Left lobe of liver (tissue), 2 donors: ENCODE results near the gene CDH24. TPM values are rescaled to one million over a fixed set of nuclear protein-coding genes. Genes with fewer than 3 reads are reported as not detected.

ENCODE experiments used
- ATAC-seq: fragments of 200-7000 bp; cut with Tn5 transposase; one replicate; pipeline ENCODE4 v1.9.1; 2020; ENCODE audit warnings: mild to moderate bottlenecking, moderate library complexity
- DNase-seq: peaks from one replicate; pipeline ENCODE4 v3.0.0-alpha.2; 2020; ENCODE audit warnings: low spot score
- total RNA-seq: library from RNA; stranded (reverse); gene quantifications from one replicate; pipeline ENCODE4 v1.2.1, GENCODE V29; 2021
- donor health status: DM: no; HTN: no; CAD: no; lungs with moderate emphysema.
- donor health status: DM: no; HTN: yes; CAD: no.

The CDH24 gene
- total RNA-seq, 1 donor from 2014 or later = 0.43 TPM

DNA sequence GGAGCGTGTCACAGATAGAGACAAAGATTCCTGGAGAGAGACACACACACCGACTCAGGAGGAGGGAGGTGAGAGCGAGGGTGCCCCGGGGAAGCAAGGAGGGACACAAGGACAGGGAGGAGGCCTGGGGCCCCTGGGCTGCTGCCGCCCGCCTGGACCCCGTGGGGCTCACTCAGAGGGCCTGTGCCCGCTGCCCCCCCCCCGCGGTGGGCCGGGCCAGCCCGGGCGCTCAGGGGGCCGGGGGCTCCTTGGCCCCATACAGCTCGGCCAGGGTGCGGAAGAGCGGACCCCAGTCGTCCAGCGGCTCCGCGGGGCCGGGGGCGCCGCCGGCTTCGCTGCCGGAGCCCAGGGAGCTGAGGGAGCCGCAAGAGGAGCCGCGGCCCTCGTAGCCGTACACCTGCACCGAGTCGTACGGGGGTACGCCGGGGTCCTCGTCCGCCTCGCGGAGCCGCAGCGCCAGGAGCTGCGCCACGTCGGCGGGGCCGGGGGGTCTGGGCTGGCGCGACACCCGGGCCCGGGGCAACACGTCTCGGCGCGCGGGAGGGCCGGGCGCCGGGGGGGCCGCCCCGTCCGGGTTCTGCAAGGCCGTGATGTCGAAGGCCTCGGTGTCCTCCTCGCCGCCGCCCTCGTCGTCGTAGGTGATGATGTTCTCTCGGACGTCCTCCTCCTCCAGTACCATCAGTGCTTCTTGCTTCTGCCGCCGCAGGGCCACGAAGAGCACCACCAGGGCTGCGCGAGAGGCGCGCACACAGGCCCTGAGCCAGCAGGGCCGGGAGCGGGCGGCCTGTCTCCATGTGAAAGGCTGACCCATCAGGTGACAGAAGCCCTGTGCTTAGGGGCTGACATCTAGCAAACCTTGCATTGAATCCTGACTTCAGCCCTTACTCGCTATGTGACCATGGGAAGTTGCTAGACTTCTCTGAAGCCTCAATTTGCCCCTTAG, 9.3 kb downstream of the CDH24 start:
- ATAC-seq (no peak), DNase-seq (no peak)

DNA sequence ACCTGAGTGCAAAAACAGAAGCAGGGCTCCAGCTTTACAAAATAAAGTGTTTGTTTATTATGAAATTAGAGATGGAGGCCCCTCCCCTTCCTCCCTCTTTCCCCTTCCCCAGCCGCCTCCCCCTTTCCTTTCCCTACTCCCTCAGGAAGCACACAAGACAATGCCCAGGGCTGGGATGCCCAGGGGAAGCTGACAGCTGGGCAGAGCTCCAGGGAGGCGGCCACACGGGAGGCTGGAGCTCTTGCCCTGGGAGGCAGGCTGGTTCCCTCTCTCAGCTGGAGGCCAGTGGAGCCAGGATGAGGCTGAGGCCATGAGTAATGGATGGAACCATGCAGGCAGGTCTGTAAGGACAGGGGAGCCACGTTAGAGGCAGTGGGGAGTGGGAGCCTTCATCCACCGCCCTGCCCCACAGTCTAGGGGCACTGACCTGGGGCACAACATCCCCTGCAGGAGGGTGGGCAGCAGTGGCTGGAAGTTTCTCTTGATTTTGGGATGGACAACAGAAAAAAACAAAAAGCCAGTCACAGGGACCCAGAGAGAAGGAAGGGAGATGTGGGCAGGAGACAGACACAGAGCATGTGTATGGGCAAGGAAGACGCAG, 10.2 kb downstream of the CDH24 start:
- ATAC-seq (peak; percentile 21), DNase-seq (no peak)

DNA sequence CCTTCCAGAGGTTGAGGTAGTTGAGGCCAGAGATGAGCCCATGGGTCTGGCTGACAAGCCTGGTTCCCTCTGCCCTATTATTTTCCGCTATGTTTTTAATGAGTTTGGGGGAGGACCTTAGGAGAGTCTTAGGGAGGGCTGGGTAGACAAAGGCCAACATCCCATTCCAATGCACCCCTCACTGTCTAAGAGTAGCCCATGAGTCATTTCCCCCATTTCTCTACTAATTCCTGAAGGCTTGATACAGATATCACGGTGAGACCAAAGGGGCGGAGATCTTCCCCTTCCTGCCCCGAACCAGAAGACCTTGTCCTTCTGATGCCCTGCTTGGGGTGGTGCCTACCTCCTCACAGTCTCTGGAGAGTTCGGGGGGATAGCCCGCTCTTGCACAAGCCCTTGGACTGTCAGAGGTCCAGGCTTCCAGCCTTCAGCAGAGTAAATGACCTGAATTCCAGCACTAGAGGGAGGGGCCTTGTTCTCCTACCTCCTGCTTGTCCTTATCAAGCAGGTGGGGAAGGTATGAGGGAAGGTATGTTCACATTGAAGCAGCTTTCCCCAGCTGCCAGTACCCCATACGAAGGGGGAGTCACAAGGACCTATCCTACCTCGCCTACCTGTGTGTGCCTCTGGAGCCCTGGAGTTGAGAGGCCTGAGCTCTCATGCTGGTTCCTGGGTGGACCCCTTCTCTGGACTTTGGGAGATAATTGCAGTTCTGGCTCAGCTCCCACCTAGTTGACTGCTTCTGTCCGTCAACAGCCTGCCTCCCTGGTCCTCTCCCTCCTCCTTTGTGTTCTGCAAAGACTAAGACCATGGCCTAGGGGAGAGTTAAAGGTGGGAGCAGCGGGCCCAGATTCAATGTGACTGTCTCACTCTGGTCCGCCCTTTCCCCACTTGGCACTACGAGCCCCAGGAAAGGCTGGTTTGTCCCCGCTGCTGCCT, 11.6 kb downstream of the CDH24 start:
- no peak for ATAC-seq

DNA sequence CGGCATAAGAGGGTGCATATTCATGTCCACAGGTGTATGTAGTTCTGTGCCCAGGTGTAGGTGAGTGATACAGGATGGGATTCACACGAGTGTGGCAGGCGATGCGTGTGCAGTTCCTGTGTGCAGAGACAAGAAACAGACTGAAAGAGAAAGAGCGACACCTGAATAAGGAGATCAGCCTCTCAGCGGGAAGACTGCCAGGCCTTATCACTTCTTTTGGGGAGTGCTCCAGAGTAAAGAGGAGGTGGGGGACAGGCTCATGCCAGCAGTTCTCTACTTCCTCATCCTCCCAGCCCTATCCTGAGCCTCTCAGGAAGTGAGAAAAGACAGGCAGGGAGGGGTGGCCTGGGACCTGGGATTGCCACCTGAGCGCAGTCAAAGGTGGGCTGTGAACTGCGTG, 12.5 kb downstream of the CDH24 start:
- DNase-seq = no peak

More for the DNA sequence above, 11.6 kb downstream of the CDH24 start:
- no peak for DNase-seq

DNA sequence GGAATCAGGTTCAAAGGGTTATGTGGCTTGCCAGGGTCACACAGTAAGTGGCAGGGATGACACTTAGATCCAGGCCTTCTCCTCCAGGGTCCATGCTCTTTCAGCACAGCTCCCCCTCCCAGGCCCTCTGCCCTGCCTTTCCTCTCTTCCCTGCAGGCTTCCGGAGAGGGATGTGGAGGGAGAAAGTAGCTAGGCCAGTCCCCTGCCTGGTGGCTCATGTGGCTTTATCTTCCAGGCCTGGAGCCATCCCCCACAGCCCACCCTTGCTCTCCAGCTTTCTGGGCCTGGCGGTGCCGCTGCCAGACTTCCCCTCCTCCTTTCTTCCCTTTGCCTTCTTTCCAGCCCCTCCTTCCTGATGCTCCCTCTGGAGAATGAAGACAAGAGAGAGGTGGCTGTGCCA, 13.6 kb downstream of the CDH24 start:
- ATAC-seq (no peak), DNase-seq (no peak)

More for the DNA sequence above, 12.5 kb downstream of the CDH24 start:
- no peak for ATAC-seq

DNA sequence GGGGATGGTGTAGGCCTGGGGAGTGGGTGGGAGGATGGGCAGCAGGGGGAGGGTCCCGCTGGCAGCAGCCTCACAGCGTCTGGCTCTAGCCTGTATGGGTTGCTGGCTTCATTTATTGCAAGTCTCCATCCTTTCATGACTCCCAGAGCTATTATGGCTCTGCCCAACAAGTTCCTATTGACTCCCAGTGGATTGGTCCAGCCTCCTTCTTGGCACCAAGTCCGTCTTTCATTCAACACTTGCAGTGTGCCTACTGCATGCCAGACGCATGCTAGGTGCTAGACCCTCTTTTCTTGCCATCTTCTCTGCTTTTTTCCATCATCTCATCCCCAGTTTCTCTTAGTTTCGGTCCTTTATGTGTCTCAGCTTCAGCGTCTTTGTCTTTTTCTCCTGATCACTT, 14.2 kb downstream of the CDH24 start:
- no peak for ATAC-seq
- DNase-seq = no peak

DNA sequence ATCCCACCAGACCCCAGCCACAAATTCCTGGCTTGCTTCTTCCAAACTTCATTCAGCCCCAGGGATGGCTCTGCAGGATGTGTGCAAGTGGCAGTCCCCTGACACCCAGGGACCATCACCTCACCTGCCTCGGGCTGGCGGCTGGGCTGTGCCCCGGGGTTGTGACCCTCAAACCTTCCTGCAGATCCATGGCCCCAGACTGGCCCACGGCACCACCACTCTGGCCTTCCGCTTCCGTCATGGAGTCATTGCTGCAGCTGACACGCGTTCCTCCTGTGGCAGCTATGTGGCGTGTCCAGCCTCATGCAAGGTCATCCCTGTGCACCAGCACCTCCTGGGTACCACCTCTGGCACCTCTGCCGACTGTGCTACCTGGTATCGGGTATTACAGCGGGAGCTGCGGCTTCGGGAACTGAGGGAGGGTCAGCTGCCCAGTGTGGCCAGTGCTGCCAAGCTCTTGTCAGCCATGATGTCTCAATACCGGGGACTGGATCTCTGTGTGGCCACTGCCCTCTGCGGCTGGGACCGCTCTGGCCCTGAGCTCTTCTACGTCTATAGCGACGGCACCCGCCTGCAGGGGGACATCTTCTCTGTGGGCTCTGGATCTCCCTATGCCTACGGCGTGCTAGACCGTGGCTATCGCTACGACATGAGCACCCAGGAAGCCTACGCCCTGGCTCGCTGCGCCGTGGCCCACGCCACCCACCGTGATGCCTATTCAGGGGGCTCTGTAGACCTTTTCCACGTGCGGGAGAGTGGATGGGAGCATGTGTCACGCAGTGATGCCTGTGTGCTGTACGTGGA, 15.0 kb downstream of the CDH24 start, which contains the start of gene PSMB11:
PSMB11 (plus strand) TSS at position 51 of the 804 bp plus-strand sequence; CDS start at position 65, 14 bp downstream.
- ATAC-seq (no peak), DNase-seq (no peak)

DNA sequence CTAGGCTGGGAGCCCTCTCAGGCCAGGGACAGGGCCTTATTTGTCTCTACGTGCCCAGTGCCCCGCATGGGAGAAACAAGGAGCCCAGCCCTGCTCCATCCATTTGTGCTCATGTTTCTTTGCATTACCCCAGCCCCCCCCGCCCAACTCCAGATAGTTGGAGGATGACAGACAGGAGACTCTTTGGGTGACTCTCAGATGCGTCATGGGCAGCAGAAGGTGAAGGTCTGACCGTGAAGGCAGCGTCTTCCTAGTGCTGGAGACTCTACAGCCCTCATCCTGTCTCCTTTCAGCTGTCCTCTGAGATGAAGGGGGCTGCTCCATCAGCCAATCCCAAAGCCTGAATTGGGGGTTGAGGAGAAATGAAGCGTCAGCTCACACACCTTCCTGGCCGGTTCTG, 15.6 kb downstream of the CDH24 start:
- no peak for DNase-seq
- no peak for ATAC-seq

DNA sequence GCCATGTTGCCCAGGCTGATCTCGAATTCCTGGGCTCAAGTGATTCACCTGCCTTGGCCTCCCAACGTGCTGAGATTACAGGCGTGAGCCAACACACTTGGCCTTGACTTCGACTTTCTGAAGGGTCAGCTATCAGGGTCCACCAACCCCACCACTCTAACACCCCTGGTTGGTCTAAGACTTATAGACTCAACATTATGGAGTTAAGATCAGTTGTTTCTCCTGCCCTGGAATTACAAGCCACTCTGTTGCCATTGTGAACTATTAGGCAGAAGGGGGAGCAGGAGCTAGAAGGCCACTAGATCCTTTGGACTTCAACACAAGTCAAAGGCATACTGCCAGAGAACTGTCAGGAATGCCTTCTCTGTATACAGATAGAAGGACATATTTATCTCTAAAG, 17.2 kb downstream of the CDH24 start:
- ATAC-seq (no peak), DNase-seq (no peak)

DNA sequence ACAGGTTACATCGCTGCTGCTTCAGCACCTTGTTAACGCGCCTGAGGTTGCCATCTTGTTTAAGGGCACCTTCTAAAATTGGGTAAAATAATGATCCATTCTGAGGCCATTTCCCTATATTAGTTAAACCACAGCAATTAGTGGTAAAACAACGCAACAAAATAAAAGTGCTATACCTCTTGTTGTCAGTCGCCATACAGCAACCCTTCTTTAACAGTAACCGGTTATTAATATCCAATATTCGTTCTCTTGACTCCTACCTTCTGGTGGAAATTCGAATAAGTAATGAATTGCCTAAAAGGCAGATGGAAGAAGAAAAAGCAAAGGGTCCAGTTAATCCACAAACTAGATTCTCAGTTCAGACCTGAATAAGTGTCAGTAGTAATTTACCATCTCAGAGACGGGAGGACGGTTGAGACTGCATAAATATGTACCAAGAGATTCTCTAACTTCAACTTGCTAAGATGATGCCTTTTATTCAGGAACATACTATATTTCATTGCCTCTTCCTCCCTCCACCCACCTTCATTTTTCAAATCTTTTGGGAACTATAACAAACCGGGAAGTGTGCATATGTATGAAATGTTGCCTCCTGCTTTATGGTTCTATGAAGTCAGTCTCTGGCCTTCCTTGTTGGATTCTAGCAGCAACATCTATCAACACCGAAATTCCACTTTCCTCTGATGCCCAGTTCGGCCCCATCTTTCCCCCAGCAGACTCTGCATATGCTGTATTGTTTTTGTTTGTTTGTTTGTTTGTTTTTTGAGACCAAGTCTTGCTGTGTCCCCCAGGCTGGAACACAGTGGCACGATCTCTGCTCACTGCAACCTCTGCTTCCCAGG, 21.8 kb downstream of the CDH24 start:
- ATAC-seq (no peak), DNase-seq (no peak)

DNA sequence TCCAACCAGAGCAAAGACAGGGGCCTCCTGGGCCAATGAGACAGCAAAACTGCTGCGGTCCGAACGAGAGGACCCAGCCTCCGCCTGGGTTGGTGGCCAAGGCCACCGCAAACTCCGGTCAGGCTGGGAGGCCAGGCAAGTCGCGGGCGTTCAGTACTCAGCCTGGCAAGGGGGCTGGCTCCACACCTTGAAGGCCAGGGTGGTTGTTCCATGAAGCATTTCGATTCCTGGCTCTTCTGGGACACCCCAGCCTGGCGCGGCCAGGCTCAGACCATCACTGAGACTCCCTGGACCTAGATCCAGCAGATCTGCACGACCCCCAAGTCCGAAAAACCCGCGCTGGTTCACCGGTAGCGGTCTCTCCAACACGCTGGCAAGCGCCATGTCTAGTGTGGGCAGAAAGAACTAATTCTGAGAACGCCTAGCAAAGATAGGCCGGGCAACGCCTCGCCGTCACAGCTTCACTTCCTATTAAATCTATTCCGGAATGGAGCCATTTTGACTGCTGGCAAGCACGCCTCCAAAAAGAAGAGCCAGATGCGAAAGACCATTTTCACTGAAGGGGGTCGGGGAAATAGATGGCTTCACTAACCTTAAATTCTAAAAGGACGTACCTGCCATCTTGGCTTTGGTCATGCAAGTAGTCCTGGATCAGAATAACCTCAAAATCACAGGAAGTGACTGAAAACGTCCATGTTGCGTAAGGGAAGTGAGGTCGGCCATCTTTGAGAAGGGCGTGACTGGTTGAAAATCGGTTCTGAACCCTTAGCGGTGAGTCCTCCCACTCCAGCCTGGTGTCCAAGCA, 22.6 kb downstream of the CDH24 start, which contains the start of gene PSMB5:
PSMB5 (minus strand) TSS at position 403 of the 805 bp plus-strand sequence; CDS start at position 384, 19 bp downstream.
- DNase-seq (peak; percentile 89), ATAC-seq (peak; percentile 97)

DNA sequence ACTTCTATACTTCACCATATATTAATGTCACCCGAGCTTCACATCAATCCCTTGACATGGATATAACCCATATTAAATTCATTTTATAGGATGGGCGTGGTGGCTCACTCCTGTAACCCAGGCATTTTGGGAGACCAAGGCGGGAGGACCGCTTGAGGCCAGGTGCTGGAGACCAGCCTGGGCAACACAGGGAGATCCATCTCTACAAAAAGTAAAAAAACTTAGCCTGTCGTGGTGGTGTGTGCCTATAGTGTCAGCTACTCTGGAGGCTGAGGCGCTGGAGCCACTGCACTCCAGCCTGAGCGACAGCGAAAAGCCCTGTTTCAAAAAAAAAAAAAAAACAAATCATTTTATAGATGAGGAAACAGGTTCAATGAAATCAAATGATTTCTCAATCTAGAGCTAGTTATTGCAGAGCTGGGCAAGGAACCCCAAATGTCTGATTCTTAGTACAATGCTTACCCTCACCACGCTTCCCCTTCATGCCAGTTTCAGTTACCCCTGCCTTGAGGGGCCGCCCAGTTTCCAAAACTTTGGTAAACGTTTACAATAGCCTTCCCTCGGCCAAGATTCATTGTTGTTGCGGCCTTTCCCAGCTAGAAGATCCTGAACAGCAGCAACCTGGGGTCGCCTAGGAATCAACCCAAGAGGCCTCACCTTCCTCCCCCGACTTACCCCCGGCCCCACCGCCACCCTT, 23.4 kb downstream of the CDH24 start:
- no peak for DNase-seq
- peak; percentile 2 for ATAC-seq

DNA sequence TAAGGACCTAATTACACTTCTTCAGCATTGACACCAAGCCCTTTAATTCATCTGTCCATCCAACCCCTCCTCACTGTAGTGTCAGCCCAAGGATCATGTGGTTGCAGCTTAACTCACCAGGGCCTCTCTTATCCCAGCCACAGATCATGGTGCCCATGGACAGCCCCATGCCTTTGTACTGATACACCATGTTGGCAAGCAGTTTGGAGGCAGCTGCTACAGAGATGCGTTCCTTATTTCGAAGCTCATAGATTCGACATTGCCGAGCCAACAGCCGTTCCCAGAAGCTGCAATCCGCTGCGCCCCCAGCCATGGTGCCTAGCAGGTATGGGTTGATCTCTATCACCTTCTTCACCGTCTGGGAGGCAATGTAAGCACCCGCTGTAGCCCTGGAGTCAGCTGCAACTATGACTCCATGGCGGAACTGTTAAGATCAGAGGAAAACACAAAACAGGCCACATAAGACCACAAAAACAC, 24.0 kb downstream of the CDH24 start:
- DNase-seq (no peak), ATAC-seq (no peak)

DNA sequence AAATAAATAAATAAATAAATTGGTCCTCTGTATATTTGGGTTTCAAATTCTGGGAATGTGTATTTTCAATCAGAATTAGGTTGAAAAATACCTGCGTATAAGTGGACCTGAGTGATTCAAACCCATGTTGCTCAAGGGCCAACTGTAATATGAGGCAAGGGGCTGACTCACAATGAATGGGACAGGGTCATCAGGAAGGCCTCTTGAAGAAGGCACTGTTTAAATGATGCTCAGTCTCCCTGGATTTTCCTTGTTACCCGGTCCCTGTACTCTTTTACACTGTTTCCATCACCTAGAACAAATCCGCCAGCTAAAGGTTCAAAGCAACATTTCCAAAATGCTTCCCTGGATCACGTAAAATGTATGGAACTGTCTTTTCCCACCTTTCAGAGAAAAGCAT, 26.4 kb downstream of the CDH24 start:
- ATAC-seq = no peak

DNA sequence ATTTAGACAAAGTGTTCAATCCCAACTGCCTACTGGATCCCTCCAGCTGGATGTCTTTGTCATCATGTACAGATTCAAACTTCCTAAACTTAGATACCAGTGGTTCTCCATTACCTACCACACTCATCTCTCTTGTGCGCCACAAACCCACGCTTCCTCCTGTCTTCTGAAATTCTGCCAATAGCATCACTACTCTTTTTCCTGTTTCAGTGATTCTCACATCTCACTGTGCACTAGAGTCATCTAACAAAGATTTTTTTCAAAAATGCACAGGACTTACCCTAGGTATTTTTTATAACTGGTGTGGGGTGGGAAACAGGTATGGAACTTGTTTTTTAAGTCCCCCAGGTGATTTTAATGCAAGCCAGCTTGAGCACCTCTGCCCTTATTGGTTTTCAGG, 28.5 kb downstream of the CDH24 start:
- DNase-seq (no peak), ATAC-seq (no peak)

More for the DNA sequence above, 26.4 kb downstream of the CDH24 start:
- no peak for DNase-seq

DNA sequence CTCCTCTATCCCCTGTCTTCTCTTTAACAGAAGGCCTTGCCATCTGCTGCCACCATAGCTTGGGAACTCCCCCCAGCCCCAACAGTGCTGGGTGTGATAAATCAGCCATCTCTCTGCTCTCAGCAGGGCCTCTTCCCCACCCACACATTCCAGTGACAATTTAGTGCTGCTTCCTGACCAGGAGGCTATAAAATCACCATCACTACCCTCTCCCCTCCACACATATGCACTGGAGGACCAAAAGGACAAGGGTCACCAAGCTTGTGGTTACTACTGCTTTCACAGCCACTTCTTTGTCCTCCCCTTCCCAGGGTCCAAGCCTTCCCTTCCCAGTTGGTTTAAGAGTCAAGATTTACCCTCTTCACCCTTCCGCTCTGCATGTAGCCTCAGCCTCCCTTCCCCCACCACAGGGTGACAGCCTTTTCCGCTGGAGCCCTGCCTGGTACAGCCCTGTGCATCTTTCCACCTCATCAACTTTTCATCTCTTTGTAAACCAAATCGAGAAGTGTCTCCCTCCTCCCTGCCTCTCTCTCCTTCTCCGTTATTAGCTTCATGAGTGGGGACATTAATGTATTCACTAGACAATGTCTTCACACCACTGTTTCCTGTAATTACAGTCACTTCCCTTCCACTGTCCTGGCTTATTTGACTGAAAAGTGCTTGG, 32.0 kb downstream of the CDH24 start:
- no peak for ATAC-seq

DNA sequence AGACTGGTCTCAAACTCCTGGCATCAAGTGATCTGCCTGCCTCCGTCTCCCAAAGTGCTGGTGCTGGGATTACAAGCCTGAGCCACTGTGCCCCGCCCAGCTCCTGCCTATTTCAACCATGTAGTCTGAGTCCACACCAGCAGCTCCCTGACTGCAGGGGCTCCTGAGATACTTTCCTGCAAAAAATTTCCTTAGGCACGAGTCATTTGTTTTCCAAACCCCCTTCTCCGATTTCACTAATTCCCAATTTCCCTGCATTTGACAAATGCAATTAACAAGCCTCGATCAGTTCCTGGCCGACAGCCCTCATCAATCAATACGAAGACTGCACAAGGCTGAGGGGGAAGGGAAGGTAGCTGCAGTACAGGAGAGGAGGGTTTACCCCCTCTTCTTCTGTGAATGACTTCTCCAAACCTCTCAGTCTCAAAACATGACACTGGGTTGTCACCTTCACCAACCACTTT, 32.7 kb downstream of the CDH24 start:
- no peak for DNase-seq
- no peak for ATAC-seq

More for the DNA sequence above, 32.0 kb downstream of the CDH24 start:
- no peak for DNase-seq
